ENCODE measurements around the gene CCDC73.

GRCh38 chr11:32821517-32821916 is 27.1 kb upstream of the CCDC73 start:
- TF ChIP-seq POLR2AphosphoS5 (IDR thresholded peaks at IDR 0.05; ENCODE audit: low read depth, low read length) (no peak), REST (IDR thresholded peaks at IDR 0.05; ENCODE audit: insufficient read depth in 1 of 2, low read depth in 2 of 2, low read length in 2 of 2) (no peak)

Data from PFSK-1 (cell line).